ENCODE measurements around the gene ANKIB1. TPM values are rescaled to one million over a fixed set of nuclear protein-coding genes. Genes with fewer than 3 reads are reported as not detected.

The ANKIB1 gene
- total and polyA plus RNA-seq, 2 donors (not counting 1 experiment from before 2014, with no cell fraction given) = 16.5 to 76.7 TPM

GRCh38 chr7:92447345-92448204 is 201.8 kb downstream of the ANKIB1 start, which contains the start of gene GATAD1:
Gene GATAD1 (plus strand): TSS chr7:92447482. CDS start chr7:92447730, 248 bp downstream.
- H3K4me2 ChIP-seq (replicated peaks; ENCODE audit: low read depth, low read length, poor library complexity, severe bottlenecking) = peak within 1 kb of the TSS; percentile 72
- H3K36me3 ChIP-seq (replicated peaks in 1 of 2; ENCODE audit: control extremely low read depth in 1 of 2, control insufficient read depth in 1 of 2, extremely low read depth in 1 of 2, insufficient read depth in 2 of 2, low read length in 1 of 2) = peaks cover 5 to 24% of the 10 kb centered on the region in 2 experiments
- H3K9me3 ChIP-seq (ENCODE audit: control extremely low read depth in 1 of 3, control insufficient read depth in 2 of 3, insufficient read depth in 1 of 3, low read length in 2 of 3) = no peaks in the 10 kb centered on the region
- Mint-ChIP-seq H3K27ac (peak within 1 kb of the TSS; percentile 97), H3K4me1 (peaks cover 8% of the 10 kb centered on the region), H3K9me3 (ENCODE audit: insufficient read depth) (peaks cover 2% of the 10 kb centered on the region), H3K4me3 (peak within 1 kb of the TSS; percentile 94), H3K27me3 (no peaks in the 10 kb centered on the region)
- peaks cover 6 to 12% of the 10 kb centered on the region in 2 donors for H3K4me1 ChIP-seq (ENCODE audit: control insufficient read depth in 2 of 2, insufficient read depth in 2 of 2, low read length in 2 of 2)
- H2AFZ ChIP-seq (ENCODE audit: insufficient read depth, low read depth, low read length, poor library complexity, severe bottlenecking) = peak within 1 kb of the TSS; percentile 97
- intact Hi-C loops (cut with micrococcal nuclease) = loop anchor here (1.0 to 10.0 kb wide), 11 partner anchors 23 to 1363 kb away; partner anchors contain the start of genes AKAP9, ANKIB1, CYP51A1 and FAM133B
- H4K20me1 ChIP-seq (ENCODE audit: control insufficient read depth, insufficient read depth, low read length, poor library complexity, severe bottlenecking) = no peaks in the 10 kb centered on the region
- peak within 1 kb of the TSS; percentile 98 for H3K9ac ChIP-seq (ENCODE audit: low read length)
- TF ChIP-seq EZH2 (IDR thresholded peaks at IDR 0.05; ENCODE audit: borderline replicate concordance, insufficient read depth, low read depth, low read length, poor library complexity, severe bottlenecking) = no peak
- TF ChIP-seq CTCF (IDR thresholded peaks at IDR 0.05) = peak; percentile 84
- H3K27me3 ChIP-seq (replicated peaks in 1 of 4; ENCODE audit: control extremely low read depth in 1 of 4, control insufficient read depth in 3 of 4, insufficient read depth in 4 of 4, low read length in 3 of 4) = no peaks in the 10 kb centered on the region
- WGBS (ENCODE audit: insufficient coverage) = under 1% methylated on average over 87 of the region's 87 CpGs
- peaks cover 4% of the 10 kb centered on the region for H3K79me2 ChIP-seq (ENCODE audit: control insufficient read depth, insufficient read depth, low read length)
- CTCF ChIA-PET = interaction anchor here (1.0 to 6.4 kb wide), 22 partner anchors 9 to 1159 kb away, joined by 3 to 133 read pairs (median 5); partner anchors contain the start of genes ANKIB1, FAM133B, KRIT1 and LRRD1
- peak within 1 kb of the TSS; percentile 89 to 97 for H3K27ac ChIP-seq (ENCODE audit: low read length in 2 of 2)
- ATAC-seq (ENCODE audit: low read depth) (peak; percentile 84), DNase-seq (peak; percentile 91)
- peak within 1 kb of the TSS; percentile 69 to 97 (median 93) for H3K4me3 ChIP-seq (ENCODE audit: control extremely low read depth in 1 of 5, extremely low read depth in 1 of 5, insufficient read depth in 1 of 5, low read depth in 2 of 5, low read length in 4 of 5)
- POLR2A ChIA-PET = interaction anchor here (0.5 to 2.2 kb wide), 8 partner anchors 24 to 499 kb away, joined by 3 to 17 read pairs (median 5); partner anchors contain the start of genes ANKIB1, CYP51A1, FAM133B and KRIT1
